ENCODE measurements around the gene PDIK1L.
A peak's percentile ranks its signal among the peaks of the same experiment; 100 is the strongest.

DNA sequence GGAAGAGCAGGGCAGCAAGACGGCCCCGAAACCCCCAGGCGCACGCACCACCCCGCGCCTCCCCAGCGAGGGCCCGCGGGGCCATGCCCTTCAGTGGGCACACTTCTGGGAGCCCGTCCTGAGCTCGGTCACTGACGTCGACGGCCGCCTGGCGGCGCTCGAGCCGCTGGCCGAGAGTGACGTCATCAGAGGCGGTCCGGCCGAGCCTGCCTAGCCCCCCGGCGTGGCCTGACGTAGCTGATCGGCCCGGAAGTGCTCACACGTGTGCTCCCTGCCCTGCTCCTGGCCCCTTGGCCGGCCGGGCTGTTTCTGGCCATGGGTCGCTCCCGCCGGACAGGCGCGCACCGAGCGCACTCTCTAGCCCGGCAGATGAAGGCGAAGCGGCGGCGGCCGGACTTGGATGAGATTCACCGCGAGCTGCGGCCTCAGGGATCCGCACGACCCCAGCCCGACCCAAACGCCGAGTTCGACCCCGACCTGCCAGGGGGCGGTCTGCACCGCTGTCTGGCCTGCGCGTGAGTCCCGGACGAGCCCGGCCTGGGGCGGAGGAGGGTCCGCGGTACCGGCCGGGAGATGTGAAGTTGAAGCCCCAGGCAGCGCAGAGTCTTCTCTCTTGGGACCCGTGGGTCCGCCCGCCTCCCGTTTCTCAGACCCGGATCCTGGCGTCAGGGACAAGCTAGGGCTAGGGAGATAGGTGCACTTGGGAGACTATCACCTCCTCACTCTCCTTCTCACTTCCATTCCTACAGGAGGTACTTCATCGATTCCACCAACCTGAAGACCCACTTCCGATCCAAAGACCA lies 58.2 kb downstream of the PDIK1L start, which contains the start of gene ZNF593:
- TF ChIP-seq, protein P1, sequence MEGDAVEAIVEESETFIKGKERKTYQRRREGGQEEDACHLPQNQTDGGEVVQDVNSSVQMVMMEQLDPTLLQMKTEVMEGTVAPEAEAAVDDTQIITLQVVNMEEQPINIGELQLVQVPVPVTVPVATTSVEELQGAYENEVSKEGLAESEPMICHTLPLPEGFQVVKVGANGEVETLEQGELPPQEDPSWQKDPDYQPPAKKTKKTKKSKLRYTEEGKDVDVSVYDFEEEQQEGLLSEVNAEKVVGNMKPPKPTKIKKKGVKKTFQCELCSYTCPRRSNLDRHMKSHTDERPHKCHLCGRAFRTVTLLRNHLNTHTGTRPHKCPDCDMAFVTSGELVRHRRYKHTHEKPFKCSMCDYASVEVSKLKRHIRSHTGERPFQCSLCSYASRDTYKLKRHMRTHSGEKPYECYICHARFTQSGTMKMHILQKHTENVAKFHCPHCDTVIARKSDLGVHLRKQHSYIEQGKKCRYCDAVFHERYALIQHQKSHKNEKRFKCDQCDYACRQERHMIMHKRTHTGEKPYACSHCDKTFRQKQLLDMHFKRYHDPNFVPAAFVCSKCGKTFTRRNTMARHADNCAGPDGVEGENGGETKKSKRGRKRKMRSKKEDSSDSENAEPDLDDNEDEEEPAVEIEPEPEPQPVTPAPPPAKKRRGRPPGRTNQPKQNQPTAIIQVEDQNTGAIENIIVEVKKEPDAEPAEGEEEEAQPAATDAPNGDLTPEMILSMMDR (tag by site-specific recombination; IDR thresholded peaks at IDR 0.05), result peak; percentile 98
- TF ChIP-seq, protein P2, sequence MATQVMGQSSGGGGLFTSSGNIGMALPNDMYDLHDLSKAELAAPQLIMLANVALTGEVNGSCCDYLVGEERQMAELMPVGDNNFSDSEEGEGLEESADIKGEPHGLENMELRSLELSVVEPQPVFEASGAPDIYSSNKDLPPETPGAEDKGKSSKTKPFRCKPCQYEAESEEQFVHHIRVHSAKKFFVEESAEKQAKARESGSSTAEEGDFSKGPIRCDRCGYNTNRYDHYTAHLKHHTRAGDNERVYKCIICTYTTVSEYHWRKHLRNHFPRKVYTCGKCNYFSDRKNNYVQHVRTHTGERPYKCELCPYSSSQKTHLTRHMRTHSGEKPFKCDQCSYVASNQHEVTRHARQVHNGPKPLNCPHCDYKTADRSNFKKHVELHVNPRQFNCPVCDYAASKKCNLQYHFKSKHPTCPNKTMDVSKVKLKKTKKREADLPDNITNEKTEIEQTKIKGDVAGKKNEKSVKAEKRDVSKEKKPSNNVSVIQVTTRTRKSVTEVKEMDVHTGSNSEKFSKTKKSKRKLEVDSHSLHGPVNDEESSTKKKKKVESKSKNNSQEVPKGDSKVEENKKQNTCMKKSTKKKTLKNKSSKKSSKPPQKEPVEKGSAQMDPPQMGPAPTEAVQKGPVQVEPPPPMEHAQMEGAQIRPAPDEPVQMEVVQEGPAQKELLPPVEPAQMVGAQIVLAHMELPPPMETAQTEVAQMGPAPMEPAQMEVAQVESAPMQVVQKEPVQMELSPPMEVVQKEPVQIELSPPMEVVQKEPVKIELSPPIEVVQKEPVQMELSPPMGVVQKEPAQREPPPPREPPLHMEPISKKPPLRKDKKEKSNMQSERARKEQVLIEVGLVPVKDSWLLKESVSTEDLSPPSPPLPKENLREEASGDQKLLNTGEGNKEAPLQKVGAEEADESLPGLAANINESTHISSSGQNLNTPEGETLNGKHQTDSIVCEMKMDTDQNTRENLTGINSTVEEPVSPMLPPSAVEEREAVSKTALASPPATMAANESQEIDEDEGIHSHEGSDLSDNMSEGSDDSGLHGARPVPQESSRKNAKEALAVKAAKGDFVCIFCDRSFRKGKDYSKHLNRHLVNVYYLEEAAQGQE (tag by site-specific recombination; IDR thresholded peaks at IDR 0.05), result peak; percentile 21; the same call in 1 of the 2 replicates
- peak; percentile 100 for TF ChIP-seq ZBTB21 (tag by site-specific recombination; IDR thresholded peaks at IDR 0.05)
- TF ChIP-seq ZNF510 (tag by site-specific recombination; IDR thresholded peaks at IDR 0.05; ENCODE audit: insufficient replicate concordance), result no peak
- TF ChIP-seq ZNF426 (tag by site-specific recombination; IDR thresholded peaks at IDR 0.05), result no peak
- no peak for TF ChIP-seq ZNF174 (tag by site-specific recombination; IDR thresholded peaks at IDR 0.05)
- TF ChIP-seq TCF7L2 (IDR thresholded peaks at IDR 0.05; ENCODE audit: borderline replicate concordance, low read depth, low read length), result no peak
- no peak for TF ChIP-seq ZNF114 (tag by site-specific recombination; IDR thresholded peaks at IDR 0.05)
- no peak for TF ChIP-seq ZNF776 (tag by site-specific recombination; IDR thresholded peaks at IDR 0.05; ENCODE audit: borderline replicate concordance)
- TF ChIP-seq, protein P3, sequence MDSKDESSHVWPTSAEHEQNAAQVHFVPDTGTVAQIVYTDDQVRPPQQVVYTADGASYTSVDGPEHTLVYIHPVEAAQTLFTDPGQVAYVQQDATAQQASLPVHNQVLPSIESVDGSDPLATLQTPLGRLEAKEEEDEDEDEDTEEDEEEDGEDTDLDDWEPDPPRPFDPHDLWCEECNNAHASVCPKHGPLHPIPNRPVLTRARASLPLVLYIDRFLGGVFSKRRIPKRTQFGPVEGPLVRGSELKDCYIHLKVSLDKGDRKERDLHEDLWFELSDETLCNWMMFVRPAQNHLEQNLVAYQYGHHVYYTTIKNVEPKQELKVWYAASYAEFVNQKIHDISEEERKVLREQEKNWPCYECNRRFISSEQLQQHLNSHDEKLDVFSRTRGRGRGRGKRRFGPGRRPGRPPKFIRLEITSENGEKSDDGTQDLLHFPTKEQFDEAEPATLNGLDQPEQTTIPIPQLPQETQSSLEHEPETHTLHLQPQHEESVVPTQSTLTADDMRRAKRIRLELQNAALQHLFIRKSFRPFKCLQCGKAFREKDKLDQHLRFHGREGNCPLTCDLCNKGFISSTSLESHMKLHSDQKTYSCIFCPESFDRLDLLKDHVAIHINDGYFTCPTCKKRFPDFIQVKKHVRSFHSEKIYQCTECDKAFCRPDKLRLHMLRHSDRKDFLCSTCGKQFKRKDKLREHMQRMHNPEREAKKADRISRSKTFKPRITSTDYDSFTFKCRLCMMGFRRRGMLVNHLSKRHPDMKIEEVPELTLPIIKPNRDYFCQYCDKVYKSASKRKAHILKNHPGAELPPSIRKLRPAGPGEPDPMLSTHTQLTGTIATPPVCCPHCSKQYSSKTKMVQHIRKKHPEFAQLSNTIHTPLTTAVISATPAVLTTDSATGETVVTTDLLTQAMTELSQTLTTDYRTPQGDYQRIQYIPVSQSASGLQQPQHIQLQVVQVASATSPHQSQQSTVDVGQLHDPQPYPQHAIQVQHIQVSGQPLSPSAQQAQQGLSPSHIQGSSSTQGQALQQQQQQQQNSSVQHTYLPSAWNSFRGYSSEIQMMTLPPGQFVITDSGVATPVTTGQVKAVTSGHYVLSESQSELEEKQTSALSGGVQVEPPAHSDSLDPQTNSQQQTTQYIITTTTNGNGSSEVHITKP (tag by site-specific recombination; IDR thresholded peaks at IDR 0.05), result peak; percentile 28; the same call in 1 of the 2 replicates
- TF ChIP-seq, protein P4, sequence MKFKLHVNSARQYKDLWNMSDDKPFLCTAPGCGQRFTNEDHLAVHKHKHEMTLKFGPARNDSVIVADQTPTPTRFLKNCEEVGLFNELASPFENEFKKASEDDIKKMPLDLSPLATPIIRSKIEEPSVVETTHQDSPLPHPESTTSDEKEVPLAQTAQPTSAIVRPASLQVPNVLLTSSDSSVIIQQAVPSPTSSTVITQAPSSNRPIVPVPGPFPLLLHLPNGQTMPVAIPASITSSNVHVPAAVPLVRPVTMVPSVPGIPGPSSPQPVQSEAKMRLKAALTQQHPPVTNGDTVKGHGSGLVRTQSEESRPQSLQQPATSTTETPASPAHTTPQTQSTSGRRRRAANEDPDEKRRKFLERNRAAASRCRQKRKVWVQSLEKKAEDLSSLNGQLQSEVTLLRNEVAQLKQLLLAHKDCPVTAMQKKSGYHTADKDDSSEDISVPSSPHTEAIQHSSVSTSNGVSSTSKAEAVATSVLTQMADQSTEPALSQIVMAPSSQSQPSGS (tag by site-specific recombination; IDR thresholded peaks at IDR 0.05; ENCODE audit: low read depth), result peak; percentile 100
- TF ChIP-seq ZNF670 (tag by site-specific recombination; IDR thresholded peaks at IDR 0.05; ENCODE audit: low read depth), result no peak

Measured in HEK293 (cell line).